ENCODE results near the gene ALKAL2. TPM values are rescaled to one million over a fixed set of nuclear protein-coding genes. Genes with fewer than 3 reads are reported as not detected.
A peak's percentile ranks its signal among the peaks of the same experiment; 100 is the strongest.

ALKAL2 gene
- total and polyA plus RNA-seq, 9 of the 15 experiments (the other 6 are each of a cell fraction or from before 2014, with no cell fraction given) = not detected

- Histone ChIP-seq H3K36me3 (ENCODE audit: control insufficient read depth, insufficient read depth, low read length) (peaks cover 80% of the 10 kb centered on the region), H2AFZ (ENCODE audit: low read depth, low read length) (no peak overlapping the region), H3K27me3 (ENCODE audit: control insufficient read depth in 2 of 2, insufficient read depth in 2 of 2, low read length in 2 of 2) (no peaks in the 10 kb centered on the region), H3K79me2 (ENCODE audit: control insufficient read depth, insufficient read depth, low read length) (peaks cover 20% of the 10 kb centered on the region), H3K4me2 (ENCODE audit: insufficient read depth, low read length) (no peak overlapping the region), H3K9me3 (replicated peaks; ENCODE audit: control insufficient read depth, insufficient read depth, low read depth, low read length) (no peaks in the 10 kb centered on the region; the same call in 1 of the 2 replicates), H3K27ac (ENCODE audit: extremely low read depth, low read depth, low read length) (no peak overlapping the region), H3K9me1 (ENCODE audit: control insufficient read depth, insufficient read depth, low read length) (no peaks in the 10 kb centered on the region), H3K9ac (ENCODE audit: insufficient read depth in 1 of 2, low read depth in 2 of 2, low read length in 2 of 2) (no peak overlapping the region), H3K4me3 (no peak overlapping the region), H3K4me1 (replicated peaks in 1 of 2; ENCODE audit: control insufficient read depth in 2 of 2, insufficient read depth in 2 of 2, low read length in 2 of 2) (no peaks in the 10 kb centered on the region), H4K20me1 (replicated peaks; ENCODE audit: control insufficient read depth, insufficient read depth, low read length) (peaks cover 6% of the 10 kb centered on the region)
- WGBS (ENCODE audit: insufficient coverage, low coverage, missing lambda C conversion rate) = 93% methylated on average over 4 of the region's 4 CpGs
- no peak for DNase-seq (ENCODE audit: extremely low read depth in 1 of 4, low spot score in 3 of 4)
- in situ Hi-C loops (cut with MboI) (no loop called here), intact Hi-C loops (cut with micrococcal nuclease) (no loop called here)
- ChIA-PET CTCF (ENCODE audit: low intra/inter-chr PET ratio) (no interaction called here), POLR2A (no interaction called here)
- ATAC-seq = no peak
- no peak for TF ChIP-seq CBX5 (IDR thresholded peaks at IDR 0.05; ENCODE audit: borderline replicate concordance, low read depth)
- no peak for TF ChIP-seq HMGXB4 (CRISPR knock-in tag; IDR thresholded peaks at IDR 0.05)
- no peak for TF ChIP-seq ZNF140 (CRISPR knock-in tag; IDR thresholded peaks at IDR 0.05)
- TF ChIP-seq PKNOX1 (IDR thresholded peaks at IDR 0.05) = no peak
- no peak for TF ChIP-seq HNRNPK (IDR thresholded peaks at IDR 0.05; ENCODE audit: low read depth, low read length, poor library complexity, severe bottlenecking)
- peak; percentile 72 for TF ChIP-seq CEBPB (tag; IDR thresholded peaks at IDR 0.05)
- no peak for TF ChIP-seq ZNF592 (IDR thresholded peaks at IDR 0.05)
- no peak for TF ChIP-seq TAF15 (IDR thresholded peaks at IDR 0.05; ENCODE audit: low read depth, low read length)
- no peak for TF ChIP-seq MCM7 (IDR thresholded peaks at IDR 0.05)
- no peak for TF ChIP-seq TEAD4 (IDR thresholded peaks at IDR 0.05; ENCODE audit: low read length)
- no peak for TF ChIP-seq TEAD4 (CRISPR knock-in tag; IDR thresholded peaks at IDR 0.05; ENCODE audit: borderline replicate concordance)
- no peak for TF ChIP-seq HDAC8 (tag; IDR thresholded peaks at IDR 0.05)
- TF ChIP-seq CEBPG (CRISPR knock-in tag; IDR thresholded peaks at IDR 0.05) = no peak
- TF ChIP-seq CEBPG (tag; conservative IDR thresholded peaks at IDR 0.05 in 1 of 2, IDR thresholded peaks at IDR 0.05 in 1 of 2) = peak; percentile 47 to 87; a peak in 3 of 4 replicates
- no peak for FAIRE-seq
- BruUV-seq (replicated peaks) = no TSS peak
Observed at GRCh38 chr2:279366-279765, 8.5 kb downstream of the ALKAL2 start.
